ENCODE results near the gene DOCK10. TPM values are rescaled to one million over a fixed set of nuclear protein-coding genes. Genes with fewer than 3 reads are reported as not detected.

The DOCK10 gene
- total RNA-seq, 4 donors from 2014 or later: 11.9 to 42.0 (median 17.9) TPM

- DNase-seq (ENCODE audit: low spot score) (no peak), ATAC-seq (ENCODE audit: low FRiP score) (no peak)
- no peak for TF ChIP-seq CTCF (IDR thresholded peaks at IDR 0.05)
These were observed 15.1 kb downstream of the DOCK10 start for GRCh38 chr2:225027061-225027762.

- DNase-seq (ENCODE audit: low spot score): no peak
- no peak for TF ChIP-seq CTCF (IDR thresholded peaks at IDR 0.05)
- ATAC-seq (ENCODE audit: low FRiP score): no peak
These were observed 16.2 kb downstream of the DOCK10 start for GRCh38 chr2:225025917-225026571.

GRCh38 chr2:225022188-225022587 lies 20.1 kb downstream of the DOCK10 start:
- DNase-seq (ENCODE audit: low spot score) (no peak), ATAC-seq (ENCODE audit: low FRiP score) (no peak)
- TF ChIP-seq CTCF (IDR thresholded peaks at IDR 0.05): no peak

DNA sequence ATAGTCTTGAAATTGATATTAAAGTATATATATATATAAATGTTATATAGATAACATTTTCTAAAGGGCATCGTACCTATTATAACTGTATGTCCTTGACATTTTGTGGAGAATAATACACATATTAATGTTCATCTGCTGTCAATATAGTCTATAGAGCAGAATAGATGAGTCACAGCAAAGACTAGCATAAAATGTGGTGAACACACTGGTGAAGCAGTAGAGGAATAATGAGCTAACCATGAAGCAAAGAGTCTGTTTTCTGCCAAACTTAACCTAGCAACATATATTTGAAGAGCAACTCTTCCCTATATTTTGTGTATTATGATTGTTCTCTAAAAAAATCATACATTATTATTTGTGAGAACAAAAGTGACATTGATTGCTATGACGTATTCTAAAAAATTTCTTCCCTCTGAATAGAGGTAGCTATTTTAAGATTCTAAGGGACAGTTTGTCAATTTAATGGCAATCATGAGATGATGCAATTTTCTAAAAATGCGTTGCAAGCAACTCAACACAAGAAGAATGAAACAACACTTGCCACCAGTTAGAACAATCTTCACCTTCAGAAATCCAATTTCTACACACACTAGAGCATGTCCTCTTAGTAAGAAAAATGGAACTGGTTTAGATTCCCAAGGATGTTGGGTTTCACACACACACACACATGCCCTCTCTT lies 22.0 kb downstream of the DOCK10 start:
- no peak for TF ChIP-seq CTCF (IDR thresholded peaks at IDR 0.05)
- DNase-seq (ENCODE audit: low spot score) (no peak), ATAC-seq (ENCODE audit: low FRiP score) (no peak)

GRCh38 chr2:225019105-225019504 lies 23.2 kb downstream of the DOCK10 start:
- no peak for ATAC-seq (ENCODE audit: low FRiP score)
- TF ChIP-seq CTCF (IDR thresholded peaks at IDR 0.05): no peak
- no peak for DNase-seq (ENCODE audit: low spot score)

- ATAC-seq (ENCODE audit: low FRiP score): no peak
- TF ChIP-seq CTCF (IDR thresholded peaks at IDR 0.05): no peak
These were observed 24.6 kb downstream of the DOCK10 start for GRCh38 chr2:225017713-225018112.

More at GRCh38 chr2:225017713-225018112, 24.6 kb downstream of the DOCK10 start:
- DNase-seq (ENCODE audit: low spot score): no peak
